WTC11 (cell line): Measurements from ENCODE around the gene PRAF2.

Experiments used
- CBFB ChIP-seq: sonication (generic); formaldehyde crosslinking; IDR thresholded peaks from 2 replicates; pipeline ENCODE4 v1.8.1; 2022; ENCODE audit warnings: mild to moderate bottlenecking, low read depth, missing genetic modification reagents
- CTCF ChIP-seq: fragments of 200-600 bp; IDR thresholded peaks from 2 replicates; pipeline ENCODE4 v1.8.0; 2022; ENCODE audit warnings: antibody characterized with exemption
- HMGA2 ChIP-seq: fragments of 250-450 bp; sonication (Bioruptor Pico); IDR thresholded peaks from 2 replicates; pipeline ENCODE4 v1.4.0; 2021; ENCODE audit warnings: mild to moderate bottlenecking, moderate library complexity
- PREB ChIP-seq: sonication (generic); formaldehyde crosslinking; IDR thresholded peaks from 2 replicates; pipeline ENCODE4 v1.8.1; 2022; ENCODE audit warnings: mild to moderate bottlenecking, missing genetic modification reagents, moderate library complexity, borderline replicate concordance
- ZNF232 ChIP-seq: sonication (generic); formaldehyde crosslinking; IDR thresholded peaks from 2 replicates; pipeline ENCODE4 v1.8.0; 2022; ENCODE audit warnings: mild to moderate bottlenecking, missing genetic modification reagents
- TF ChIP-seq, protein P1 (sequence below): sonication (generic); formaldehyde crosslinking; IDR thresholded peaks from 2 replicates; pipeline ENCODE4 v1.8.1; 2023; ENCODE audit warnings: mild to moderate bottlenecking, missing genetic modification reagents
- TF ChIP-seq, protein P2 (sequence below): sonication (generic); formaldehyde crosslinking; IDR thresholded peaks from 2 replicates; pipeline ENCODE4 v1.8.1; 2022; ENCODE audit warnings: low read depth, mild to moderate bottlenecking, moderate library complexity, missing genetic modification reagents, borderline replicate concordance
- TF ChIP-seq, protein P3 (sequence below): fragments of 250-450 bp; sonication (Bioruptor Pico); IDR thresholded peaks from 2 replicates; pipeline ENCODE4 v2.1.2; 2022; ENCODE audit warnings: mild to moderate bottlenecking, moderate library complexity

- TF ChIP-seq CTCF = no peak
- TF ChIP-seq ZNF232 = no peak
- TF ChIP-seq, protein P1, sequence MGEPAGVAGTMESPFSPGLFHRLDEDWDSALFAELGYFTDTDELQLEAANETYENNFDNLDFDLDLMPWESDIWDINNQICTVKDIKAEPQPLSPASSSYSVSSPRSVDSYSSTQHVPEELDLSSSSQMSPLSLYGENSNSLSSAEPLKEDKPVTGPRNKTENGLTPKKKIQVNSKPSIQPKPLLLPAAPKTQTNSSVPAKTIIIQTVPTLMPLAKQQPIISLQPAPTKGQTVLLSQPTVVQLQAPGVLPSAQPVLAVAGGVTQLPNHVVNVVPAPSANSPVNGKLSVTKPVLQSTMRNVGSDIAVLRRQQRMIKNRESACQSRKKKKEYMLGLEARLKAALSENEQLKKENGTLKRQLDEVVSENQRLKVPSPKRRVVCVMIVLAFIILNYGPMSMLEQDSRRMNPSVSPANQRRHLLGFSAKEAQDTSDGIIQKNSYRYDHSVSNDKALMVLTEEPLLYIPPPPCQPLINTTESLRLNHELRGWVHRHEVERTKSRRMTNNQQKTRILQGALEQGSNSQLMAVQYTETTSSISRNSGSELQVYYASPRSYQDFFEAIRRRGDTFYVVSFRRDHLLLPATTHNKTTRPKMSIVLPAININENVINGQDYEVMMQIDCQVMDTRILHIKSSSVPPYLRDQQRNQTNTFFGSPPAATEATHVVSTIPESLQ (CRISPR knock-in tag) = no peak
- TF ChIP-seq, protein P2, sequence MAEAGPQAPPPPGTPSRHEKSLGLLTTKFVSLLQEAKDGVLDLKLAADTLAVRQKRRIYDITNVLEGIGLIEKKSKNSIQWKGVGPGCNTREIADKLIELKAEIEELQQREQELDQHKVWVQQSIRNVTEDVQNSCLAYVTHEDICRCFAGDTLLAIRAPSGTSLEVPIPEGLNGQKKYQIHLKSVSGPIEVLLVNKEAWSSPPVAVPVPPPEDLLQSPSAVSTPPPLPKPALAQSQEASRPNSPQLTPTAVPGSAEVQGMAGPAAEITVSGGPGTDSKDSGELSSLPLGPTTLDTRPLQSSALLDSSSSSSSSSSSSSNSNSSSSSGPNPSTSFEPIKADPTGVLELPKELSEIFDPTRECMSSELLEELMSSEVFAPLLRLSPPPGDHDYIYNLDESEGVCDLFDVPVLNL (CRISPR knock-in tag) = no peak
- TF ChIP-seq CBFB = no peak; the same call in 1 of the 2 replicates
- TF ChIP-seq, protein P3, sequence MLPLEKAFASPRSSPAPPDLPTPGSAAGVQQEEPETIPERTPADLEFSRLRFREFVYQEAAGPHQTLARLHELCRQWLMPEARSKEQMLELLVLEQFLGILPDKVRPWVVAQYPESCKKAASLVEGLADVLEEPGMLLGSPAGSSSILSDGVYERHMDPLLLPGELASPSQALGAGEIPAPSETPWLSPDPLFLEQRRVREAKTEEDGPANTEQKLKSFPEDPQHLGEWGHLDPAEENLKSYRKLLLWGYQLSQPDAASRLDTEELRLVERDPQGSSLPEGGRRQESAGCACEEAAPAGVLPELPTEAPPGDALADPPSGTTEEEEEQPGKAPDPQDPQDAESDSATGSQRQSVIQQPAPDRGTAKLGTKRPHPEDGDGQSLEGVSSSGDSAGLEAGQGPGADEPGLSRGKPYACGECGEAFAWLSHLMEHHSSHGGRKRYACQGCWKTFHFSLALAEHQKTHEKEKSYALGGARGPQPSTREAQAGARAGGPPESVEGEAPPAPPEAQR (CRISPR knock-in tag) = no peak
- no peak for TF ChIP-seq PREB
- TF ChIP-seq HMGA2 (CRISPR knock-in tag) = no peak
Observed at GRCh38 chrX:49073601-49074575, at the start of gene PRAF2.
